Left lung (tissue), 10 donors: ENCODE data around the gene B4GALT6. TPM values are rescaled to one million over a fixed set of nuclear protein-coding genes. Genes with fewer than 3 reads are reported as not detected.

Source experiments
- ATAC-seq: fragments of 200-7000 bp; cut with Tn5 transposase; one replicate; pipeline ENCODE4 v1.9.1; 2020; ENCODE audit warnings: moderate library complexity
- DNase-seq, 4 donors: peaks; one replicate each; pipeline ENCODE4 v3.0.0-alpha.2; 2013 to 2020
- H3K27ac ChIP-seq, 2 donors: fragments of 200-600 bp; sonication (generic) in 1 of 2; one replicate each; pipeline versions ENCODE4 v1.5.0 to v1.8.0; 2020 to 2021
- H3K27me3 ChIP-seq, 2 donors: fragments of 200-600 bp; sonication (generic) in 1 of 2; one replicate each; pipeline versions ENCODE4 v1.5.0 to v1.8.0; 2020 to 2021
- H3K36me3 ChIP-seq, 2 donors: fragments of 200-600 bp; sonication (generic) in 1 of 2; one replicate each; pipeline versions ENCODE4 v1.5.0 to v1.8.0; 2020 to 2021
- H3K4me1 ChIP-seq, 2 donors: fragments of 200-600 bp; one replicate each; pipeline ENCODE4 v1.8.0; 2021
- H3K4me3 ChIP-seq, 2 donors: fragments of 200-600 bp; sonication (generic) in 1 of 2; one replicate each; pipeline versions ENCODE4 v1.5.0 to v1.8.0; 2020 to 2021; ENCODE audit warnings: mild to moderate bottlenecking in 1 of 2
- H3K9me3 ChIP-seq, 2 donors: fragments of 200-600 bp; sonication (generic) in 1 of 2; one replicate each; pipeline versions ENCODE4 v1.5.0 to v1.8.0; 2020 to 2021
- intact Hi-C, 2 donors: fragments of 100-400 bp; cut with DNase I; formaldehyde crosslinking; loops; one replicate each; pipeline versions ENCODE4 v1.11.2 to v1.14.2; 2022
- polyA plus RNA-seq, 6 donors: library from polyadenylated mRNA; unstranded; fragments of 120-200 nt; gene quantifications; one replicate each; pipeline ENCODE4 v1.2.1, GENCODE V29; 2013; ENCODE audit not compliant: insufficient read length in 6 of 6
- total RNA-seq, 2 donors: library from RNA; stranded (reverse); fragmentation: NEBNext Ultra II Directional; extraction: Animal tissue kit (Norgen Biotek cat#: 25700); gene quantifications; one replicate each; pipeline ENCODE4 v1.2.1, GENCODE V29; 2021
- TF ChIP-seq, protein P1 (sequence below), 2 donors: fragments of 200-600 bp; sonication (generic) in 1 of 2; IDR thresholded peaks; one replicate each; pipeline versions ENCODE4 v1.5.0 to v1.8.0; 2021; ENCODE audit warnings: antibody characterized with exemption in 2 of 2
- donor health status: DM: no; HTN: yes; CAD: no.
- donor health status: DM: no; HTN: no; CAD: no.

The B4GALT6 gene
- total and polyA plus RNA-seq, 8 donors, result 4.6 to 22.7 (median 18.6) TPM

DNA sequence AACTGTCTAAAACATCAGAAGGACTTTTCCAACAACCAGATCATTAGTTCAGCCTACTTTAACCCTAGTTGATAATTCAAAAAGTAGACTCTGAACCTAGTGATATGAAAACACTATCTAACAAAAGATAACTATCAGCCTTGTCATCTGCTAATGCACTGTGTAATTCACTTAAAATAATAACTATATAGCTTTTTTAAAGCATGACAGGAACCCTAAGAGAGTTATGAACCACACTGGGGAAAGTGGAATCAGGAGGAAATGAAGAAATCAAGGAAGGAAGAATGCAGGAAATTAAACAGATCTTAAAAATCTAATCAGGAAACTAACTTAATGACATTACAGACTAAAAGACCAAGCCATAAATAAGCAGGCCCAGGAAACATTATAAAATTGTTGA lies 9.0 kb downstream of the B4GALT6 start:
- Histone ChIP-seq H3K4me1 (peaks cover 0 to 15% of the 10 kb centered on the region in 2 donors), H3K36me3 (no peaks in the 10 kb centered on the region), H3K9me3 (no peaks in the 10 kb centered on the region), H3K4me3 (no peak overlapping the region), H3K27ac (no peak overlapping the region), H3K27me3 (no peaks in the 10 kb centered on the region)
- ATAC-seq, result no peak
- intact Hi-C loops, result no loop called here
- no peak for DNase-seq
- TF ChIP-seq, protein P1, sequence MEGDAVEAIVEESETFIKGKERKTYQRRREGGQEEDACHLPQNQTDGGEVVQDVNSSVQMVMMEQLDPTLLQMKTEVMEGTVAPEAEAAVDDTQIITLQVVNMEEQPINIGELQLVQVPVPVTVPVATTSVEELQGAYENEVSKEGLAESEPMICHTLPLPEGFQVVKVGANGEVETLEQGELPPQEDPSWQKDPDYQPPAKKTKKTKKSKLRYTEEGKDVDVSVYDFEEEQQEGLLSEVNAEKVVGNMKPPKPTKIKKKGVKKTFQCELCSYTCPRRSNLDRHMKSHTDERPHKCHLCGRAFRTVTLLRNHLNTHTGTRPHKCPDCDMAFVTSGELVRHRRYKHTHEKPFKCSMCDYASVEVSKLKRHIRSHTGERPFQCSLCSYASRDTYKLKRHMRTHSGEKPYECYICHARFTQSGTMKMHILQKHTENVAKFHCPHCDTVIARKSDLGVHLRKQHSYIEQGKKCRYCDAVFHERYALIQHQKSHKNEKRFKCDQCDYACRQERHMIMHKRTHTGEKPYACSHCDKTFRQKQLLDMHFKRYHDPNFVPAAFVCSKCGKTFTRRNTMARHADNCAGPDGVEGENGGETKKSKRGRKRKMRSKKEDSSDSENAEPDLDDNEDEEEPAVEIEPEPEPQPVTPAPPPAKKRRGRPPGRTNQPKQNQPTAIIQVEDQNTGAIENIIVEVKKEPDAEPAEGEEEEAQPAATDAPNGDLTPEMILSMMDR (IDR thresholded peaks at IDR 0.05), result no peak

DNA sequence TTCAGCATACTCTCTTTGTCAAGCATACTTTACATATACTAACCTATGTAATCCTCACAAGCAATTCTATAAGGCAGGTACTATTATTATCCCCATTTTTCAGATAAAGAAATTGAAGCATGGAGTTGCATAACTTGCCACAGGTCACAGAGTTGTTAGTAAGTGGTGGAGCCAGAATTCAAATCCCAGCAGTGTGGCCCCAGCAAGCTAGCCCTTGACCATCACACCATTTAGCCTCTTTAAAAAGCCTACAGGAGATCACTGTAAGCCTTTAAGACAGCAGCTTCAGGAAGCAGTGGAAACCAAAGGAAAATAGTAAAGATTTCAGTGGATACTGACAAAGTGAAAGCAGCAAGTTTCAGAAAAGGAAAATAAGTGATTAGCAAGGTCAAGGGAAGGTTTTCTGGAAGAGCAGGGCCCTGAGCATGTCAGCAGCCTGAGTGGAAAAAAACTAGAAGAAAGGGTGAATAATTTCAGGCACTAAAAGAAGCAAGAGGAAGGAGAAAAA lies 11.7 kb downstream of the B4GALT6 start:
- H3K4me3 ChIP-seq, result no peak overlapping the region
- H3K27ac ChIP-seq, result no peak overlapping the region
- no peaks in the 10 kb centered on the region for H3K9me3 ChIP-seq
- no peaks in the 10 kb centered on the region for H3K36me3 ChIP-seq
- intact Hi-C loops, result no loop called here
- no peak for ATAC-seq
- TF ChIP-seq, protein P1 (IDR thresholded peaks at IDR 0.05), result no peak
- no peaks in the 10 kb centered on the region for H3K27me3 ChIP-seq
- DNase-seq, result no peak
- peaks cover 0 to 2% of the 10 kb centered on the region in 2 donors for H3K4me1 ChIP-seq

DNA sequence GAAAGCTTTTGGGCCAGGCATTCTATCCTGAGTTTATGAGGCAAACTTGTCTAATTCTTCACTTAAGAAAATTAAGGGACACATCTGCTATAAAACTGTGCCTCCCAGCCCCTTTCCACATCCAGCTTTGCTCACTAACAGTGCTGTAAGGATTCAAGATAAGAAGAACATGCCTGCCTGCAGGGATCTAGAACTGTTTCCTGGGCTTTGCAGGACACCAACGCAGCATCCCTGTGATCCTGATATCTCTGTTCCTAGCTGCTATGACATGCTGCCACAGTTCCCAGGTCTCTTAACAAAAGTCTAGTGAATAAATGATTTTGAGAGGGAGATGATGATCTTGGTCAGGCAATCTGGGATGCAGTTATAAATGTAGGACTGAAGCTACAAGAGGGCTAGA lies 12.4 kb downstream of the B4GALT6 start:
- H3K36me3 ChIP-seq, result no peaks in the 10 kb centered on the region
- intact Hi-C loops, result no loop called here
- TF ChIP-seq, protein P1 (IDR thresholded peaks at IDR 0.05), result no peak

DNA sequence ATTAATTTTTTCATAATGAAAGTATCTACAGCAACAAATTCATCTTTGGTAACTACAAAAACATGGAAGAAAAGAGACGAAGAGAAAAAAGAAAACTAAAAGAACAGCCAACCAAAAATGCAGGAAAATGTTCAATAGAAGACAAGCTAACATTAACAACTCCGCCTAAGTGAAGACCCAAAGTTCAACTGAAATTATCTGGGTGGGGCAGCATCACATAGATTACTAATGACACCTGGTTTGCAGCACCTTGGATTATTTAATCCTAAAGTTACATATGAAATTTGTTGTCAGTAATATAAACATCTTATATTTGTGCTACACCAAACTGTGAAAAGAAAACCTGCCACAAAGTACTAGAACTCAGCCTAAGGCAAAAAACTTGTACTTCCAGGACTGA lies 14.8 kb downstream of the B4GALT6 start:
- ATAC-seq (no peak), DNase-seq (no peak)
- no peaks in the 10 kb centered on the region for H3K36me3 ChIP-seq
- intact Hi-C loops, result no loop called here
- H3K27ac ChIP-seq, result no peak overlapping the region
- no peaks in the 10 kb centered on the region for H3K27me3 ChIP-seq
- no peaks in the 10 kb centered on the region for H3K9me3 ChIP-seq
- H3K4me1 ChIP-seq, result no peaks in the 10 kb centered on the region
- H3K4me3 ChIP-seq, result no peak overlapping the region
- TF ChIP-seq, protein P1 (IDR thresholded peaks at IDR 0.05), result no peak

More for the DNA sequence above, 12.4 kb downstream of the B4GALT6 start:
- H3K4me1 ChIP-seq, result no peaks in the 10 kb centered on the region
- no peak overlapping the region for H3K4me3 ChIP-seq
- no peaks in the 10 kb centered on the region for H3K27me3 ChIP-seq
- H3K27ac ChIP-seq, result no peak overlapping the region
- H3K9me3 ChIP-seq, result no peaks in the 10 kb centered on the region
- no peak for DNase-seq
- no peak for ATAC-seq

DNA sequence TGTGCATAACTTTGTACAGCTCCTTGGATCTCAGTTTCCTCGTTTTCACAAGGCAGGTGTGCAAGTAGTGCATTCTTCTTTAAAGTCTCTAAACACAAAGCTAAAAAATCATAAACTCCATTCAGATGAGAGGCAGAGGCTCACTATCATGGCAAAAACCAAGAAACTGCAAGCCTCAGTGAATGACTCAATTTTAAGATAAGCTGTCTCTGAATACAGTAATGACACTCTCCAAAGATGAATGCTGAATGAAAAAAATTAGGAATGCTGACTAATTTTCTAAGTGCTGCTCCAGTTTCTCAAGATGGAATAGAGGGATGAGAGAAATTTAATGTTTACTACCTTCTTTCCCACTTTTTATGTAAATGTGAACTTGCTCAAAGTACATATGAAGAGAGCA lies 17.2 kb downstream of the B4GALT6 start:
- Histone ChIP-seq H3K27ac (no peak overlapping the region), H3K4me1 (no peaks in the 10 kb centered on the region), H3K9me3 (no peaks in the 10 kb centered on the region), H3K36me3 (no peaks in the 10 kb centered on the region), H3K27me3 (no peaks in the 10 kb centered on the region), H3K4me3 (no peak overlapping the region)
- intact Hi-C loops, result no loop called here
- ATAC-seq (no peak), DNase-seq (no peak)
- TF ChIP-seq, protein P1 (IDR thresholded peaks at IDR 0.05), result no peak
